ENCODE data around the gene OR10P1. TPM values are rescaled to one million over a fixed set of nuclear protein-coding genes. Genes with fewer than 3 reads are reported as not detected.

The OR10P1 gene
- total RNA-seq, 3 donors from 2014 or later = not detected

DNA sequence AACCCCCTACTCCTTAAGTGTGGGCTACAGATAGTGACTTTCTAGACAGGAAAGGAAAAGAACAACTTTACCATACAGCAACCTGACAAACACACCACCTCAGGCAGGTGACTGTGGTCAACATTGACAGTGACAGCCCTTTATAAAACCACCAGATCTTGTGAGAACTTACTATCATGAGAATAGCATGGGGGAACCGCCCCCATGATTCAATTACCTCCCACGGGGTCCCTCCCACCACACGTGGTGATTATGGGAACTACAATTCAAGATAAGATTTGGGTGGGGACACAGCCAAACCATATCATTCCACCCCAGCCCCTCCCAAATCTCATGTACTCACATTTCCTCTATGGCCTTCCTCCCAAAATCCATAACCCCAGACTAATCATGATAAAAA is 16.3 kb downstream of the OR10P1 start:
- ATAC-seq (no peak), DNase-seq (no peak)
- H3K9me3 ChIP-seq = no peaks in the 10 kb centered on the region
- TF ChIP-seq CTCF (IDR thresholded peaks at IDR 0.05) = no peak
- H3K36me3 ChIP-seq (ENCODE audit: low read depth) = no peaks in the 10 kb centered on the region
- H3K4me3 ChIP-seq = no peak overlapping the region
- intact Hi-C loops (cut with DNase I, micrococcal nuclease) = no loop called here
- H3K4me1 ChIP-seq (ENCODE audit: low read depth) = no peaks in the 10 kb centered on the region

DNA sequence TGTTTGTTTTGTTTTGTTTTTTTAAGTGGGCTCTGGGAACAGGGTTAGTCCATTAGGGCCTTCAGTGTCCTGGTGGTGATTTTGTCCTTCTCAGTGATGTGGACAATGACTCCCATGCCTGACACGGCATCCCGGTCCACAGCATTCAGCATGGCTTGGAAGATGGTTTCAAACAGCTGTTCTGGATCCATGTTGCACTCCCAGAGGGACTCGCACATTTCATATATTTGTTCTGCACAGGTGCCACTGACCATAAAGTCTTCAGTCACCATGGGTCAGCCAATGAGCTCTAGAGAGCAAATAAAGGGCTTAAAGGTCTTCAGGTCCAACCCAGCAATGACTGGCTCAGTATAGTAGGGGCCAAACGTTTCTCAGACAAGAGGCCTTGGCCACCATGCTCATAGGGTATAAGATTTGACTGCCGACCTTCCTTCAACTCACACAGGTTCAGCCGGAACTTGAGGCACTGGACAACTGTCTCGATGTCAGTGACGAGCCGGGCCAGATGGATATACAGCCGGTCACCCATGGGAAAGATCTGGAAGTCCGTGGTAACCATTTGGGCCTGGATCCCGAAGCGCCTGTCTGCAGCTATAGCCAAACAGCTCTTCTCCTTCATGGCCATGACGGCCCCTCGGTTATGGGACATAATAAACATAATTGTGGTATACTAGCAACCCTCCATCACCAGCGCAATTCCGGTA is 18.0 kb downstream of the OR10P1 start:
- DNase-seq = no peak
- no peak for ATAC-seq
- Histone ChIP-seq H3K4me1 (ENCODE audit: low read depth) (no peaks in the 10 kb centered on the region), H3K4me3 (no peak overlapping the region), H3K9me3 (no peaks in the 10 kb centered on the region), H3K36me3 (ENCODE audit: low read depth) (no peaks in the 10 kb centered on the region)
- TF ChIP-seq CTCF (IDR thresholded peaks at IDR 0.05) = no peak
- intact Hi-C loops (cut with DNase I, micrococcal nuclease) = no loop called here

DNA sequence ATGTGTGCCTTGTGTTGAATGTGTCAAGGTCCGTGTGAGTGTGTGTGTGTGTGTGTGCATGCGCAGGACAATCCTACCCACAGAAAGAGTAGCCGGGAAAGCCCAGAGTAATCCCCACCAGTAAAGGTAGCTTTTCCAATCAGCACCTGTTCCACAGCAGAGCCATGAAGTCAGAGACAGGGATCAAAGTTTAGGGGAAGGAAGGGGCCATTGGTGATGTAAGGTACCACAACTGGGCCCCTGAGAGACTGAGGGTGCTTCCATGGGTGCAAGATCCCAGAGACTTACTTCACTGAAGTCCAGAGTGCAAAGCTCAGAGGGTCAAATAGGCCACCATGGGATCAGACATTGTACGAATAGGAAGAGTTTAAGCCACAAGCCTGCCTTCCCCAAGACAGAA is 20.5 kb downstream of the OR10P1 start:
- H3K4me1 ChIP-seq (ENCODE audit: low read depth) = no peaks in the 10 kb centered on the region
- H3K9me3 ChIP-seq = no peaks in the 10 kb centered on the region
- no peak for ATAC-seq
- DNase-seq = no peak
- H3K36me3 ChIP-seq (ENCODE audit: low read depth) = no peaks in the 10 kb centered on the region
- no peak for TF ChIP-seq CTCF (IDR thresholded peaks at IDR 0.05)
- H3K4me3 ChIP-seq = no peak overlapping the region
- intact Hi-C loops (cut with DNase I, micrococcal nuclease) = no loop called here

GRCh38 chr12:55658212-55658611 is 21.5 kb downstream of the OR10P1 start:
- DNase-seq (no peak), ATAC-seq (no peak)
- no peaks in the 10 kb centered on the region for H3K9me3 ChIP-seq
- TF ChIP-seq CTCF (IDR thresholded peaks at IDR 0.05) = no peak
- H3K4me3 ChIP-seq = no peak overlapping the region
- no peaks in the 10 kb centered on the region for H3K4me1 ChIP-seq (ENCODE audit: low read depth)
- no peaks in the 10 kb centered on the region for H3K36me3 ChIP-seq (ENCODE audit: low read depth)
- intact Hi-C loops (cut with DNase I, micrococcal nuclease) = no loop called here

GRCh38 chr12:55658635-55659391 is 22.1 kb downstream of the OR10P1 start:
- no peak for DNase-seq
- no peak for TF ChIP-seq CTCF (IDR thresholded peaks at IDR 0.05)
- intact Hi-C loops (cut with DNase I, micrococcal nuclease) = no loop called here
- Histone ChIP-seq H3K36me3 (ENCODE audit: low read depth) (no peaks in the 10 kb centered on the region), H3K4me3 (no peak overlapping the region), H3K4me1 (ENCODE audit: low read depth) (no peaks in the 10 kb centered on the region), H3K9me3 (no peaks in the 10 kb centered on the region)
- no peak for ATAC-seq
